ENCODE data around the gene DHX32.

DNA sequence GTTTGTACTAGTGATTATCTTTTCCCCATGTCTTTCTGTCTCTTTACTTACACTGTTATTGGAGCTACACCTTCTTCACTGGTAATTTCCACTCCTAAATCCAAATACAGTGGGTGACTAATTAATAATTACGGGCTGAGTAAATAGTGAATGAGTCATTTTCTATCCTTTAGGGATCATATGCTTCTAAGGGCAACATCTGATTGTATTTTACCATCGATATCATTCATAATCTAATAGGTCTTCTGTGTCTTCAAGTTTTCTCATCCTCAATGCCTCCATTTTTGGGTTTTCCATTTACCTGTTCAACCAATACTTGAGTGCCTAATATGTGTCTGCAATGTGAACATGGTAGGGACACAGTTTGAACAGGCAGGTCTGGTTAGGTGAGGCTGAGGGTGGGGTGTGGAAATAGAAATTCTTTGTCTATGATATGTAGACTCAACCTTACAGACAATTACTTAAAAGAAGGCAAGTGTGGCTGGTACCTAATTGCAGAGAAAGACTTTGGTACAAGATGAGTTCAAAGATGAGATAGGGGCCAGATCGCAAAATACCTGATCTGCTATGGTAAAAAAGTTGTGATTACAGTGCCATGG is 5.9 kb upstream of the DHX32 start:
- TF ChIP-seq POLR2AphosphoS5 (IDR thresholded peaks at IDR 0.05): no peak
- TF ChIP-seq, protein P1, sequence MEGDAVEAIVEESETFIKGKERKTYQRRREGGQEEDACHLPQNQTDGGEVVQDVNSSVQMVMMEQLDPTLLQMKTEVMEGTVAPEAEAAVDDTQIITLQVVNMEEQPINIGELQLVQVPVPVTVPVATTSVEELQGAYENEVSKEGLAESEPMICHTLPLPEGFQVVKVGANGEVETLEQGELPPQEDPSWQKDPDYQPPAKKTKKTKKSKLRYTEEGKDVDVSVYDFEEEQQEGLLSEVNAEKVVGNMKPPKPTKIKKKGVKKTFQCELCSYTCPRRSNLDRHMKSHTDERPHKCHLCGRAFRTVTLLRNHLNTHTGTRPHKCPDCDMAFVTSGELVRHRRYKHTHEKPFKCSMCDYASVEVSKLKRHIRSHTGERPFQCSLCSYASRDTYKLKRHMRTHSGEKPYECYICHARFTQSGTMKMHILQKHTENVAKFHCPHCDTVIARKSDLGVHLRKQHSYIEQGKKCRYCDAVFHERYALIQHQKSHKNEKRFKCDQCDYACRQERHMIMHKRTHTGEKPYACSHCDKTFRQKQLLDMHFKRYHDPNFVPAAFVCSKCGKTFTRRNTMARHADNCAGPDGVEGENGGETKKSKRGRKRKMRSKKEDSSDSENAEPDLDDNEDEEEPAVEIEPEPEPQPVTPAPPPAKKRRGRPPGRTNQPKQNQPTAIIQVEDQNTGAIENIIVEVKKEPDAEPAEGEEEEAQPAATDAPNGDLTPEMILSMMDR (IDR thresholded peaks at IDR 0.05): no peak

Measured in gastroesophageal sphincter (tissue), 3 donors.